ENCODE results near the gene SLC5A4.
"Not testable (repeated sequence)": the region's sequence is repeated elsewhere in the genome, so short reads cannot be mapped to it uniquely, and the experiment has no call there.

Gene SLC5A4

GRCh38 chr22:32202539-32203180 is 52.5 kb downstream of the SLC5A4 start:
- H3K27me3 ChIP-seq (ENCODE audit: low read depth): peaks cover 2% of the 10 kb centered on the region; the same call in 1 of the 2 replicates
- DNase-seq (ENCODE audit: low spot score in 2 of 2): peak; percentile 5 to 44
- in situ Hi-C loops (cut with MboI; ENCODE audit: low sequenced_read_pairs): no loop called here
- no peaks in the 10 kb centered on the region for H3K4me1 ChIP-seq
- H3K9me3 ChIP-seq: no peaks in the 10 kb centered on the region
- no peak overlapping the region for H3K4me3 ChIP-seq
- no peaks in the 10 kb centered on the region for H3K36me3 ChIP-seq (replicated peaks)

GRCh38 chr22:32202161-32202538 is 53.0 kb downstream of the SLC5A4 start:
- Histone ChIP-seq H3K4me3 (no peak overlapping the region), H3K4me1 (no peaks in the 10 kb centered on the region), H3K36me3 (replicated peaks) (no peaks in the 10 kb centered on the region), H3K9me3 (no peaks in the 10 kb centered on the region), H3K27me3 (ENCODE audit: low read depth) (peaks cover 3% of the 10 kb centered on the region; the same call in 1 of the 2 replicates)
- DNase-seq (ENCODE audit: low spot score in 2 of 2): no peak
- in situ Hi-C loops (cut with MboI; ENCODE audit: low sequenced_read_pairs): no loop called here

GRCh38 chr22:32200752-32201151 is 54.4 kb downstream of the SLC5A4 start:
- in situ Hi-C loops (cut with MboI; ENCODE audit: low sequenced_read_pairs): no loop called here
- no peak overlapping the region for H3K4me3 ChIP-seq
- peaks cover 4% of the 10 kb centered on the region; the same call in 1 of the 2 replicates for H3K27me3 ChIP-seq (ENCODE audit: low read depth)
- H3K36me3 ChIP-seq (replicated peaks): no peaks in the 10 kb centered on the region
- H3K9me3 ChIP-seq: no peaks in the 10 kb centered on the region
- DNase-seq (ENCODE audit: low spot score in 2 of 2): no peak
- no peaks in the 10 kb centered on the region for H3K4me1 ChIP-seq

GRCh38 chr22:32199961-32200360 is 55.2 kb downstream of the SLC5A4 start:
- no peaks in the 10 kb centered on the region for H3K36me3 ChIP-seq (replicated peaks)
- H3K27me3 ChIP-seq (ENCODE audit: low read depth): peaks cover 5% of the 10 kb centered on the region
- no peak overlapping the region for H3K4me3 ChIP-seq
- in situ Hi-C loops (cut with MboI; ENCODE audit: low sequenced_read_pairs): no loop called here
- H3K4me1 ChIP-seq: no peaks in the 10 kb centered on the region
- no peak for DNase-seq (ENCODE audit: low spot score in 2 of 2)
- H3K9me3 ChIP-seq: no peaks in the 10 kb centered on the region

- no peaks in the 10 kb centered on the region for H3K4me1 ChIP-seq
- H3K4me3 ChIP-seq: no peak overlapping the region
- peaks cover 11% of the 10 kb centered on the region for H3K27me3 ChIP-seq (ENCODE audit: low read depth)
- H3K36me3 ChIP-seq (replicated peaks): no peaks in the 10 kb centered on the region
- no peaks in the 10 kb centered on the region for H3K9me3 ChIP-seq
- no peak for DNase-seq (ENCODE audit: low spot score in 2 of 2)
- in situ Hi-C loops (cut with MboI; ENCODE audit: low sequenced_read_pairs): no loop called here
Measured at GRCh38 chr22:32199341-32199740, 55.8 kb downstream of the SLC5A4 start.

- DNase-seq (ENCODE audit: low spot score in 2 of 2); in situ Hi-C loops (cut with MboI; ENCODE audit: low sequenced_read_pairs); H3K9me3 ChIP-seq; H3K4me3 ChIP-seq; H3K36me3 ChIP-seq (replicated peaks); H3K4me1 ChIP-seq: not testable (repeated sequence)
- peaks cover 11% of the 10 kb centered on the region for H3K27me3 ChIP-seq (ENCODE audit: low read depth)
Measured at GRCh38 chr22:32197553-32198226, 57.5 kb downstream of the SLC5A4 start.

- H3K4me1 ChIP-seq; H3K36me3 ChIP-seq (replicated peaks); H3K27me3 ChIP-seq (ENCODE audit: low read depth); H3K9me3 ChIP-seq; H3K4me3 ChIP-seq; in situ Hi-C loops (cut with MboI; ENCODE audit: low sequenced_read_pairs); DNase-seq (ENCODE audit: low spot score in 2 of 2): not testable (repeated sequence)
Measured at GRCh38 chr22:32195900-32196299, 59.2 kb downstream of the SLC5A4 start.

- H3K27me3 ChIP-seq (ENCODE audit: low read depth); DNase-seq (ENCODE audit: low spot score in 2 of 2); H3K36me3 ChIP-seq (replicated peaks); H3K9me3 ChIP-seq; in situ Hi-C loops (cut with MboI; ENCODE audit: low sequenced_read_pairs); H3K4me1 ChIP-seq; H3K4me3 ChIP-seq: not testable (repeated sequence)
Measured at GRCh38 chr22:32193346-32193745, 61.8 kb downstream of the SLC5A4 start.

GRCh38 chr22:32191021-32191420 is 64.1 kb downstream of the SLC5A4 start:
- H3K4me3 ChIP-seq; H3K4me1 ChIP-seq; H3K36me3 ChIP-seq (replicated peaks); H3K27me3 ChIP-seq (ENCODE audit: low read depth); DNase-seq (ENCODE audit: low spot score in 2 of 2); H3K9me3 ChIP-seq; in situ Hi-C loops (cut with MboI; ENCODE audit: low sequenced_read_pairs): not testable (repeated sequence)

- no peak for DNase-seq (ENCODE audit: low spot score in 2 of 2)
- Histone ChIP-seq H3K36me3 (replicated peaks) (no peaks in the 10 kb centered on the region), H3K4me3 (no peak overlapping the region), H3K4me1 (no peaks in the 10 kb centered on the region), H3K9me3 (no peaks in the 10 kb centered on the region), H3K27me3 (ENCODE audit: low read depth) (peaks cover 2% of the 10 kb centered on the region)
- in situ Hi-C loops (cut with MboI; ENCODE audit: low sequenced_read_pairs): no loop called here
Measured at GRCh38 chr22:32185821-32186220, 69.3 kb downstream of the SLC5A4 start.

- Histone ChIP-seq H3K9me3 (no peaks in the 10 kb centered on the region), H3K27me3 (ENCODE audit: low read depth) (peaks cover 8% of the 10 kb centered on the region), H3K36me3 (replicated peaks) (no peaks in the 10 kb centered on the region), H3K4me1 (no peaks in the 10 kb centered on the region), H3K4me3 (no peak overlapping the region)
- in situ Hi-C loops (cut with MboI; ENCODE audit: low sequenced_read_pairs): no loop called here
- DNase-seq (ENCODE audit: low spot score in 2 of 2): no peak
Measured at GRCh38 chr22:32183625-32184024, 71.5 kb downstream of the SLC5A4 start.

GRCh38 chr22:32181043-32181442 is 74.1 kb downstream of the SLC5A4 start:
- Histone ChIP-seq H3K36me3 (replicated peaks) (no peaks in the 10 kb centered on the region), H3K4me3 (no peak overlapping the region), H3K27me3 (ENCODE audit: low read depth) (peaks cover 11% of the 10 kb centered on the region), H3K9me3 (no peaks in the 10 kb centered on the region), H3K4me1 (no peaks in the 10 kb centered on the region)
- DNase-seq (ENCODE audit: low spot score in 2 of 2): no peak
- in situ Hi-C loops (cut with MboI; ENCODE audit: low sequenced_read_pairs): no loop called here

- in situ Hi-C loops (cut with MboI; ENCODE audit: low sequenced_read_pairs): no loop called here
- Histone ChIP-seq H3K4me1 (no peaks in the 10 kb centered on the region), H3K9me3 (no peaks in the 10 kb centered on the region), H3K36me3 (replicated peaks) (no peaks in the 10 kb centered on the region), H3K4me3 (no peak overlapping the region), H3K27me3 (ENCODE audit: low read depth) (peaks cover 23% of the 10 kb centered on the region)
- no peak for DNase-seq (ENCODE audit: low spot score in 2 of 2)
Measured at GRCh38 chr22:32177221-32177765, 77.9 kb downstream of the SLC5A4 start.
